Mesendoderm (in vitro differentiated cells): ENCODE results near the gene BICDL2.

Experiments
- DNase-seq: peaks from one replicate; pipeline ENCODE4 v3.0.0; 2013
- H2AK5ac ChIP-seq: 2 replicates; pipeline ENCODE4 v1.6.1; 2013; ENCODE audit warnings: low read length, inconsistent platforms
- H2BK120ac ChIP-seq: 2 replicates; pipeline ENCODE4 v1.6.1; 2013; ENCODE audit warnings: low read depth, mild to moderate bottlenecking, low read length, moderate library complexity, mixed read lengths
- H2BK15ac ChIP-seq: replicated peaks from 2 replicates; pipeline ENCODE4 v1.6.1; 2013; ENCODE audit warnings: low read depth, mild to moderate bottlenecking, moderate library complexity
- H2BK5ac ChIP-seq: 2 replicates; pipeline ENCODE4 v1.6.1; 2013; ENCODE audit warnings: low read length, inconsistent platforms
- H3K18ac ChIP-seq: 2 replicates; pipeline ENCODE4 v1.6.1; 2013; ENCODE audit warnings: mild to moderate bottlenecking, low read length, mixed read lengths
- H3K23ac ChIP-seq: one replicate; pipeline ENCODE4 v1.6.1; 2013; ENCODE audit warnings: low read length
- H3K27ac ChIP-seq: 2 replicates; pipeline ENCODE4 v1.5.1; 2013; ENCODE audit warnings: low read depth, mild to moderate bottlenecking, inconsistent platforms, low read length, moderate library complexity
- H3K27me3 ChIP-seq: 2 replicates; pipeline ENCODE4 v1.6.1; 2013; ENCODE audit warnings: low read length, control low read depth, mild to moderate bottlenecking, inconsistent platforms; ENCODE audit not compliant: insufficient read depth, poor library complexity
- H3K36me3 ChIP-seq: 2 replicates; pipeline ENCODE4 v1.6.1; 2013; ENCODE audit warnings: low read length, inconsistent platforms; ENCODE audit not compliant: control insufficient read depth, insufficient read depth
- H3K4ac ChIP-seq: one replicate; pipeline ENCODE4 v1.6.1; 2013; ENCODE audit warnings: low read depth, mild to moderate bottlenecking, low read length, moderate library complexity
- H3K4me1 ChIP-seq: 2 replicates; pipeline ENCODE4 v1.6.1; 2013; ENCODE audit warnings: low read depth, low read length, inconsistent platforms; ENCODE audit not compliant: control insufficient read depth
- H3K4me2 ChIP-seq: 2 replicates; pipeline ENCODE4 v1.6.1; 2013; ENCODE audit warnings: low read length
- H3K4me3 ChIP-seq: 2 replicates; pipeline ENCODE4 v1.5.1; 2013; ENCODE audit warnings: mild to moderate bottlenecking, low read length
- H3K56ac ChIP-seq: one replicate; pipeline ENCODE4 v1.6.1; 2013; ENCODE audit warnings: low read length
- H3K79me1 ChIP-seq: 2 replicates; pipeline ENCODE4 v1.6.1; 2013; ENCODE audit warnings: low read length, inconsistent platforms
- H3K79me2 ChIP-seq: 2 replicates; pipeline ENCODE4 v1.6.1; 2013; ENCODE audit warnings: mild to moderate bottlenecking, low read length; ENCODE audit not compliant: control insufficient read depth, insufficient read depth
- H3K9ac ChIP-seq: 2 replicates; pipeline ENCODE4 v1.6.1; 2013; ENCODE audit warnings: low read length, inconsistent platforms
- H4K5ac ChIP-seq: one replicate; pipeline ENCODE4 v1.6.1; 2013; ENCODE audit warnings: low read length
- H4K8ac ChIP-seq: one replicate; pipeline ENCODE4 v1.6.1; 2013; ENCODE audit warnings: low read depth, mild to moderate bottlenecking, control low read depth, low read length, moderate library complexity
- WGBS: extraction: QIAGEN DNeasy Blood & Tissue Kit; methylation state at CpG from one replicate; pipeline ENCODE4 v1.1.7; 2013; ENCODE audit warnings: low lambda C conversion rate, missing lambda C conversion rate; ENCODE audit not compliant: insufficient coverage; ENCODE audit errors: extremely low coverage; 5-methylcytosine and 5-hydroxymethylcytosine counted together

BICDL2 gene

GRCh38 chr16:3013491-3013951 lies 23.2 kb downstream of the BICDL2 start:
- no peak overlapping the region for H2BK15ac ChIP-seq
- H3K4me2 ChIP-seq = no peak overlapping the region
- WGBS = no CpG with 5 or more reads among the region's 27 CpGs
- H2BK120ac ChIP-seq = no peak overlapping the region
- no peak overlapping the region for H3K27ac ChIP-seq
- H2BK5ac ChIP-seq = no peak overlapping the region
- peaks cover 2% of the 10 kb centered on the region for H3K36me3 ChIP-seq
- DNase-seq = no peak
- no peak overlapping the region for H4K8ac ChIP-seq
- no peak overlapping the region for H3K56ac ChIP-seq
- no peak overlapping the region for H3K4ac ChIP-seq
- H3K79me2 ChIP-seq = peaks cover 17% of the 10 kb centered on the region
- no peak overlapping the region for H3K4me3 ChIP-seq
- H3K9ac ChIP-seq = no peak overlapping the region
- H3K23ac ChIP-seq = no peak overlapping the region
- H4K5ac ChIP-seq = no peak overlapping the region
- no peak overlapping the region for H3K18ac ChIP-seq
- H3K27me3 ChIP-seq = no peaks in the 10 kb centered on the region
- no peak overlapping the region for H2AK5ac ChIP-seq
- H3K79me1 ChIP-seq = peaks cover 3% of the 10 kb centered on the region
- H3K4me1 ChIP-seq = peaks cover 3% of the 10 kb centered on the region

- Histone ChIP-seq H4K8ac (no peak within 1 kb of the TSS), H3K79me1 (peaks cover 3% of the 10 kb centered on the region), H2BK5ac (no peak within 1 kb of the TSS), H3K4me3 (no peak within 1 kb of the TSS), H2BK120ac (no peak within 1 kb of the TSS), H3K18ac (no peak within 1 kb of the TSS), H3K4me1 (peaks cover 6% of the 10 kb centered on the region), H3K23ac (no peak within 1 kb of the TSS), H3K56ac (peak within 1 kb of the TSS; percentile 58), H4K5ac (no peak within 1 kb of the TSS), H3K4ac (no peak within 1 kb of the TSS), H3K27ac (no peak within 1 kb of the TSS), H3K27me3 (no peaks in the 10 kb centered on the region), H3K36me3 (peaks cover 2% of the 10 kb centered on the region), H3K9ac (no peak within 1 kb of the TSS), H3K4me2 (peak within 1 kb of the TSS; percentile 23), H2AK5ac (no peak within 1 kb of the TSS), H3K79me2 (peaks cover 17% of the 10 kb centered on the region), H2BK15ac (no peak within 1 kb of the TSS)
- no CpG with 5 or more reads among the region's 27 CpGs for WGBS
- DNase-seq = peak; percentile 54
Observed at GRCh38 chr16:3012828-3013420, 23.8 kb downstream of the BICDL2 start, which contains the start of gene CLDN9. Gene CLDN9, plus strand, starts transcription at chr16:3012923. Its CDS starts 440 bp downstream, at chr16:3013363.

- Histone ChIP-seq H3K4me1 (peaks cover 12% of the 10 kb centered on the region), H3K4me2 (peak overlapping the region; percentile 5), H3K18ac (no peak overlapping the region), H3K9ac (no peak overlapping the region), H3K36me3 (peaks cover 2% of the 10 kb centered on the region), H2BK120ac (no peak overlapping the region), H2AK5ac (no peak overlapping the region), H3K27ac (no peak overlapping the region), H3K4ac (no peak overlapping the region), H3K27me3 (no peaks in the 10 kb centered on the region), H4K8ac (no peak overlapping the region), H4K5ac (no peak overlapping the region), H3K23ac (no peak overlapping the region), H3K56ac (peak overlapping the region; percentile 58), H3K79me1 (peaks cover 3% of the 10 kb centered on the region), H2BK15ac (no peak overlapping the region), H2BK5ac (no peak overlapping the region), H3K79me2 (peaks cover 13% of the 10 kb centered on the region), H3K4me3 (no peak overlapping the region)
- no CpG with 5 or more reads among the region's 19 CpGs for WGBS
- DNase-seq = peak; percentile 37
Observed at GRCh38 chr16:3012246-3012645, 24.5 kb downstream of the BICDL2 start.

GRCh38 chr16:3010510-3010909 lies 26.2 kb downstream of the BICDL2 start:
- DNase-seq = no peak
- Histone ChIP-seq H3K18ac (no peak overlapping the region), H3K4me1 (peaks cover 23% of the 10 kb centered on the region), H2AK5ac (no peak overlapping the region), H3K27ac (no peak overlapping the region), H2BK120ac (no peak overlapping the region), H3K79me1 (no peaks in the 10 kb centered on the region), H3K36me3 (peaks cover 2% of the 10 kb centered on the region), H4K8ac (no peak overlapping the region), H3K23ac (peak overlapping the region; percentile 85), H3K79me2 (no peaks in the 10 kb centered on the region), H3K9ac (no peak overlapping the region), H3K4me2 (no peak overlapping the region), H4K5ac (no peak overlapping the region), H3K4ac (no peak overlapping the region), H3K4me3 (no peak overlapping the region), H2BK5ac (no peak overlapping the region), H3K27me3 (no peaks in the 10 kb centered on the region), H3K56ac (peak overlapping the region; percentile 2), H2BK15ac (no peak overlapping the region)
- no CpG with 5 or more reads among the region's 8 CpGs for WGBS

GRCh38 chr16:3009568-3010390 lies 27.0 kb downstream of the BICDL2 start:
- H3K27ac ChIP-seq = peak overlapping the region; percentile 85
- DNase-seq = peak; percentile 97

More at GRCh38 chr16:3009568-3010390, 27.0 kb downstream of the BICDL2 start:
- Histone ChIP-seq H3K4me1 (peaks cover 23% of the 10 kb centered on the region), H3K18ac (peak overlapping the region; percentile 81), H3K79me2 (no peaks in the 10 kb centered on the region), H2BK5ac (peak overlapping the region; percentile 35), H3K23ac (no peak overlapping the region), H4K5ac (no peak overlapping the region), H4K8ac (no peak overlapping the region), H3K79me1 (no peaks in the 10 kb centered on the region), H3K56ac (peak overlapping the region; percentile 78), H2BK15ac (no peak overlapping the region), H3K27me3 (no peaks in the 10 kb centered on the region), H3K36me3 (peaks cover under 1% of the 10 kb centered on the region), H2BK120ac (peak overlapping the region; percentile 36), H3K4ac (peak overlapping the region; percentile 41), H3K4me3 (no peak overlapping the region), H2AK5ac (no peak overlapping the region), H3K4me2 (peak overlapping the region; percentile 21), H3K9ac (peak overlapping the region; percentile 52)
- no CpG with 5 or more reads among the region's 21 CpGs for WGBS
